NCI-H748 (cell line): Measurements from ENCODE around the gene LAMP1.
"Not testable (repeated sequence)": the region's sequence is repeated elsewhere in the genome, so short reads cannot be mapped to it uniquely, and the experiment has no call there.

Experiments used
- DNase-seq: peaks from one replicate; lab custom pipeline; 2025; ENCODE audit not compliant: unreplicated experiment; lab: John Stamatoyannopoulos, UW

LAMP1 gene

GRCh38 chr13:113296823-113297369 lies at the start of gene LAMP1:
Gene LAMP1, plus strand, starts transcription at chr13:113297239. Its CDS starts 196 bp downstream, at chr13:113297435.
- peak; percentile 98 for DNase-seq

GRCh38 chr13:113252516-113253095 lies 44.4 kb upstream of the LAMP1 start:
- no peak for DNase-seq

DNA sequence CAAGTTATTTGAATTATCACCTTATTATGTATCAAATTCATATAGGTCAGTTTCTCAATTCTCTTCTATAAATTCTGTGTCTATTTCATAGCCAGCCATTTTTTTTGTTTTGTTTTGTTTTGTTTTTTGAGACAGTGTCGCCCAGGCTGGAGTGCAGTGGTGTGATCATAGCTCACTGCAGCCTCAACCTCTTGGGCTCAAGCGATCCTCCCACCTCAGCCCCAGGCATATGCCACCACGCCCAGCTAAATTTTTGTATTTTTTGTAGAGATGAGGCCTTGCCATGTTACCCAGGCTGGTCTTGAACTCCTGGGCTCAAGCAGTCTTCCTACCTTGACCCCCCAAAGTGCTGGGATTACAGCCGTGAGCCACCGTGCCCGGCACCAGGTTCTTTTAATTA lies 39.1 kb upstream of the LAMP1 start:
- DNase-seq, result not testable (repeated sequence)

- no peak for DNase-seq
Observed at GRCh38 chr13:113258321-113259054, 38.6 kb upstream of the LAMP1 start.

- DNase-seq, result no peak
Observed at GRCh38 chr13:113260996-113261395, 36.0 kb upstream of the LAMP1 start.

DNA sequence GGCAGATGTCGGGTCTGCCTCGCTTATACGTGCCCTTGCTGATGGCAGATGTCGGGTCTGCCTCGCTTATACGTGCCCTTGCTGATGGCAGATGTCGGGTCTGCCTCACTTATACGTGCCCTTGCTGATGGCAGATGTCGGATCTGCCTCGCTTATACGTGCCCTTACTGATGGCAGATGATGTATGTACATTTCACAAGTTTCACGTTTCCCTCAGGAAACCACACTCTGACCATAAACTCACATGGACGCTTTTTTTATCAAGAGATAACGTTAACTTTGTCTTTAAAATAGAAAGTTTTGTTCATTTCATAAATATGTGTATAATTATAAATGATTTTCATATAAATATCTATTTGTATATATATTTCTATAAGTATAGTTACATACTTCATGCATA lies 34.0 kb upstream of the LAMP1 start:
- not testable (repeated sequence) for DNase-seq

DNA sequence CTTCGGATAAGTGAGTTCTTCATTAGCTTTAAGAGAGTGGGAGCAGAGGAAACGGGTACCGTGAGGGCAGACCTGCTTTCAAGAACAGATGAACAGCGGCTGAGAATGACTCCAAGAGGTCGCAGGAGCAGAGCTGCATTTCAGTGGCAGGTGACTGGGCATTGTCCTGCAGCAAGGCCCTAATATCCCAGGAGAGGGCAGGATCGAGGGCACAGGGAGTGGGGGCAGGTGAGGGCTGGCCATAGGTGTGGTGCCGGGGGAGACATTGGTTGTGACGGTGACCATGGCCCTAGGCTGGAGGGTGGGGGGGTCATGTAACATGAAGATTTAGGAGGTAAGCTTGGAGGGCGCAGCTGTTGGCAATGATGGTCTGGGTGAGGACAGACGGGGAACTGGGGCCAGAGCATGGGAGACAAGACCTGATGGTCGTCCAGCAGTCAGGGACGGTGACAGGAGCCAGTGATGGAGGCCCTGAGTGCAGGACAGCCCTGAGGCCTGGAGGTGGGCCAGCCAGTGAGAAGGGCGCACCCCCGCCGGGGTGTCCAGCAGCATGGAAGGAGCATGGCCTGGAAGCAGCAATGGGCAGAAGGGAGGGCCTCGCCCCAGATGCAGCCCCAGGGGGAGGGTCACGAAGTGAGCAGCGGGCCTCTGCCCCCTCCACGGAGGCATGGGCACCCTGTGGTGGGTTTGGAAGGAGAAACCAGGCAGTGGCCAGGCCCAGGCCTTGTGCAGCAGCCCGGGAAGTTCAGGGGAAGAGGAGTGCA lies 29.2 kb upstream of the LAMP1 start:
- no peak for DNase-seq

DNA sequence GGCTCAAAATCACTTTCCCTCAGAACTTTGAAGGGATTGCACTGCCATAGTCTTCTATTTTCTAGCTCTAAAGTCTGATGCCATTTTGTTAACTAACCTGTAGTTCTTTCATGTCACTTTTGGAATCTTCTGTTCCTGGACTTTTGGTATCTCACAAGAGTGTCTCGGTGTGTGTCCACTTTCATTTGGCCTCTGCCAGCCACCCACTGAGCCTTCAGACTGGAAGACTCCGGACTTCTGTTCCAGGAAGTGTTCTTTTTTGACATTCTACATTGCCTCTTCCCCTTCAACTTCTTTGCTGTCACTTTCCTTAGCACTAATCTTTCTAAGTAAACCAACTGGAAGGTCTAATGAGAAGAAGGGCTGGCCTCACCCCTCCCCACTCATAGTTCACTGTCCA lies 25.0 kb upstream of the LAMP1 start:
- DNase-seq, result no peak

DNA sequence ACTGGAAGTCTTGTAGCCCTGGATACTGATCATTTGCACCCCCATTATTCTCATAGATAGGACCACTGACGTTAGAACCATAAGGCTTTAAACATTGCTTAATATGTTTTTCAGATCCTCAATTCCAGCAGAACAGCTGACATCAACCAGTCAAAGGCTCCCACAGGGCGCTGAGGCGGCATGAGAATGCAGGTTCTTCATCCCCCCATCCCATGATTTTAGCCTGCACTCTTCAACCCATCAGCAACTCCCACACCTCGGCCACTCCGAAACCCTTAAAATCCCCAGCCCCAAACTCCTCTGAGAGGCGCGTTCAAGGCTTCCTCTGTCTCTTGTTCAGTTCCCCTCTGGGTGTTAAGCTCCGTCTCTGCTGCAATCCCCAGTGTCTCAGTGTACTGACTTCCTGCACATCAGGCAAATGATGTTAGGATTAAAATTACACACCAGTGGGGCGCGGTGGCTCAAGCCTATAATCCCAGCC lies 24.3 kb upstream of the LAMP1 start:
- no peak for DNase-seq

- DNase-seq, result no peak
Observed at GRCh38 chr13:113273321-113273720, 23.7 kb upstream of the LAMP1 start.

- DNase-seq, result no peak
Observed at GRCh38 chr13:113273851-113274590, 23.0 kb upstream of the LAMP1 start.

DNA sequence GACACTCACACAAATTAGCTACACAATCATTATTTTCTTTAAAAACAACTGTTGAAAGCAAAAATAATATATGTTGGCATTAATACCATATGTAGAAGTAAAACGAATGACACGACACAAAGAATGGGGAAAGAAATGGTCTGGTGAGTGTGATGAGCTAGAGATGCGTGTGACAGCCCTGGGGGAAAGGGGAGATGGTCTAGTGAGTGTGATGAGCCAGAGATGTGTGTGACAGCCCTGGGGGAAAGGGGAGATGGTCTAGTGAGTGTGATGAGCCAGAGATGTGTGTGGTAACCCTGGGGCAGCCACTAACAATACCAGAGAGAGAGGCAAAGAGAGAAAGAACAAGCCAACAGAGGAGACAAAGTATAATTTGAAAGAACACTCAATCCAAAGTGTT lies 22.3 kb upstream of the LAMP1 start:
- no peak for DNase-seq

GRCh38 chr13:113275387-113275786 lies 21.7 kb upstream of the LAMP1 start:
- peak; percentile 48 for DNase-seq

GRCh38 chr13:113280126-113280525 lies 16.9 kb upstream of the LAMP1 start:
- DNase-seq, result no peak

GRCh38 chr13:113283904-113284303 lies 13.1 kb upstream of the LAMP1 start:
- DNase-seq, result no peak

DNA sequence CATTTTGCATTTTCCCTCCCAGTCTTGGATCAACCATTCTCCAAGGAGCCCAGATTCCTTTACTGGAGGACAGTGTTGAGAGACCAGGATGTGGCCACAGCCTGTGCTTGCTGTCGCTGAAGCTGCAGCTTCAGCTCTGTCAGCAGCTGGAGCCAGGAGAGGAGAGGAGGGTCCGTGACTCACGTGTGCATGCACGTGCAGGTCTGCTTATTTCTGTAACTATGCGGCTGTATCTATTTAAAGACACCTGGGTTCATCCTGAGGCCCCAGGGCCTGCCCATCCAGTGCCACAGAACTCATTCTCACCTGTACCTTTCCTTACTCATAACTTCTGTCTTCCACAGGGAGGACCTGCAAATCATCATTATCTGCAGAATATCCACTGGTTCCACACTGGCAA lies 8.2 kb upstream of the LAMP1 start:
- DNase-seq, result peak; percentile 8

DNA sequence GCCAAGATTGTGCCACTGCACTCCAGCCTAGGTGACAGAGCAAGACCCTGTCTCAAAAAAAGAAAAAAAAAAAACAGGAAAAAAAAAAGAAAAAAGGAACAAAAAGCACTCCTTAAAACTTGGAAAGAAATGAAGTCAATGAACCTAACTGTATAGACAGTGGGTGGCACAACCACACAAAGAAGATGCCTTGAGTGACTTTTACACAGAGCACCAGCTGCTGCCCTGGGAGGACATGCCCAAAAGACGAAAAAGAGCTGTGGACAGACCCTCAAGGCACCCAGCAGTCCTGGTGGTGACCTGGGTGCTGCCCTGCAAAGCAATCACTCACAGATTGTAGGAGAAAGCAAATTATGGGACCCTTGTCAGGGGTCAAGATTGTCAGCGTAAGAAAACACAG lies 5.9 kb upstream of the LAMP1 start:
- DNase-seq, result no peak

DNA sequence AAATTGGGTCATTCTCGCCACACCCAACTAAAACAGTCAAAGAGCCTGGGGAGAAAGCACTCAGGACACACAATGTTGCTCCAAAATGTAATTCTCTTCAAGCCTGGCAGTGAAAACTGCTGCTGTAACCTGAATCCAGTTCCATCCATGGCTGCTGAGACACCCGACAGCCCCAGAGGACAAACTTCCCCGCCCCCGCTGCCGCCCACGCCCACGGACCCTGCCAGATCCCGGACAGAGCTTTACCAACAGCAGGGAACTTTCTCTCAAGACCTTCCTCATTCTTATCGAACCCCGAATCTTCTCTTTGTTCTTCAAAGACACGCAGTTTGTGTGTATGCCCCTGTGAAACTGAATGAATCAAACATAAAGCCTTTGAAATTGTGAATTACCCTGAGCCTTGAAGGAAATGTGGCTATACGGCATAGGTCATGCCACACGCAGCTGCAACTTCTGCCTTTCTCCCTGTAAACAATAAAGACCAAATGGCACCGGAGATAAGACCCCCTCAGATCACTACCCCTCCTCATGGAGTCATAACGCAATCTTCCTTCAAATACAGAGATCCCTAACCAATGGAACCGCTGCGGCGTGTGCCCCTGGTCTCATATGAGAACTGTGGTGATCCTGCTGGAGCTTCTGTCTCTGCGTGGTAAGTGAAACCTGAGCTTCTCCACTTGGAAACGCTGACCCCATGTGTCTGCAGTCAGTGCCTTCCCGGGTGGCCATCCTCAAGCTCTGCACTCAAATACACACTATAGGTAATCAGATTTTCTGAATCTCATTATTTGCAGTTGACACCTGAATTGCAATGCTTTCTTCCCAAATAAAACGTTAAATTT lies 4.8 kb upstream of the LAMP1 start:
- peak; percentile 63 for DNase-seq

DNA sequence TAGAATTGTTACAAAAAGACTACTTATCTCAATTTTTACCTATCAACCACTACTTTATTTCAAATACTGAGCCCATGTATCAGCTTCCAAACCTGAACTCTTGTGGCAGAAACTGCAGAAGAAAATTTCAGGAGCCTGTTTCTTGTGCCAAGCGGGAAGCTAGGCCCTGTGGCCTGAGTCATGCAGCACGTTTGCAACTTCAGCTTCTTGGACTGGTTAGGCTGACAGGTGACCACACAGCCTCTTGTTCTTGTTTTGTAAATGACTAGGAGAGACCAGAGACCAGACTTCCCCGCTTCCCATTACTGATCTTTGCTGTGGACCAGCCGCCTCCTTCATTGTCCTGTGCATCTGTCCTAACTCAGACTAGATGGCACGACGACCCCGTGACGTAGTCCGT lies 3.4 kb upstream of the LAMP1 start:
- no peak for DNase-seq

- no peak for DNase-seq
Observed at GRCh38 chr13:113295776-113296175, 1.3 kb upstream of the LAMP1 start.
